Thyroid gland (tissue), 4 donors: ENCODE results near the gene FAM83C. TPM values are rescaled to one million over a fixed set of nuclear protein-coding genes. Genes with fewer than 3 reads are reported as not detected.

ENCODE experiments used
- DNase-seq, 2 donors: peaks; one replicate each; pipeline ENCODE4 v3.0.0-alpha.2; 2019
- H3K27ac ChIP-seq, 3 donors: fragments of 200-600 bp; sonication (generic); 1 replicate in 2 of 3; 2 replicates in 1 of 3; pipeline ENCODE4 v1.5.1; 2016 to 2019; ENCODE audit warnings: mild to moderate bottlenecking in 1 of 3, moderate library complexity in 1 of 3
- H3K27me3 ChIP-seq: fragments of 200-600 bp; sonication (generic); one replicate; pipeline ENCODE4 v1.5.1; 2019
- H3K36me3 ChIP-seq, 2 donors: fragments of 200-600 bp; sonication (generic); one replicate each; pipeline ENCODE4 v1.5.1; 2016 to 2019
- H3K4me1 ChIP-seq, 2 donors: fragments of 200-600 bp; sonication (generic); one replicate each; pipeline ENCODE4 v1.5.1; 2017 to 2019
- H3K4me3 ChIP-seq, 3 donors: fragments of 200-600 bp; sonication (generic); replicated peaks in 1 of 3; 1 replicate in 2 of 3; 2 replicates in 1 of 3; pipeline ENCODE4 v1.5.1; 2016; ENCODE audit warnings: mild to moderate bottlenecking in 1 of 3
- H3K9me3 ChIP-seq: fragments of 200-600 bp; sonication (generic); one replicate; pipeline ENCODE4 v1.5.1; 2017
- POLR2A ChIP-seq, 2 donors: fragments of 450-650 bp; IDR thresholded peaks; one replicate each; pipeline ENCODE4 v1.6.1; 2017; ENCODE audit warnings: antibody characterized with exemption in 2 of 2, mild to moderate bottlenecking in 2 of 2, moderate library complexity in 1 of 2
- WGBS, 2 donors: methylation state at CpG; one replicate each; pipeline ENCODE4 v1.1.5; 2017; 5-methylcytosine and 5-hydroxymethylcytosine counted together
- intact Hi-C: fragments of 100-400 bp; cut with DNase I; formaldehyde crosslinking; loops from one replicate; pipeline ENCODE4 v1.15.1; 2023
- total RNA-seq, 4 donors: library from RNA; depleted of rRNA; stranded (reverse); fragments of >200 nt; gene quantifications; one replicate each; pipeline ENCODE4 v1.2.3, GENCODE V29; 2016
- TF ChIP-seq, protein P1 (sequence below), 6 experiments: fragments of 200-600 bp in 3 of 6; fragments of 450-650 bp in 3 of 6; sonication (generic) in 3 of 6; IDR thresholded peaks; one replicate each; pipeline ENCODE4 v1.5.1; 2016 to 2019; ENCODE audit warnings: antibody characterized with exemption in 6 of 6, mild to moderate bottlenecking in 2 of 6, inconsistent platforms in 1 of 6, moderate library complexity in 1 of 6

FAM83C gene
- total RNA-seq, 4 donors from 2014 or later, result not detected

DNA sequence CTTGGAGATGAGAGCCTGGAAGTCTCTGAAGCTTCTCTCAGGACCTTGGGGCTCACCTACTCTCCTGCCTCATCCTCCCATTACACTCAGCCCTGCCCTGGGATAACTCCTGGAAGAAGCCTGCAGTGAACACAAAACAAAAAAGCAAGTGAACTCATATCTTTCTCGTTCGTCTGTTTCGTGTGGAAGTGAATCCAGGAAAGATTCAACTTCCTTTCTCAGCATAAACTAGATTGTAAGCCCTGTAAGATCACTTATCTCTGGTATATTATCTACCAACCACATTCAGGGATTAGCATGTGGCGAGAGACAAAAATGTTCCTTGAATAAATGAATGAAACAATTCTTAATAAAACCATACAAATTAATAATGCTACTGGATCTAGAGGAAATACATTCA lies 36.5 kb upstream of the FAM83C start:
- Histone ChIP-seq H3K36me3 (no peaks in the 10 kb centered on the region), H3K4me3 (no peak overlapping the region), H3K27me3 (no peaks in the 10 kb centered on the region), H3K9me3 (no peaks in the 10 kb centered on the region), H3K27ac (no peak overlapping the region), H3K4me1 (peaks cover 19 to 20% of the 10 kb centered on the region in 2 donors)
- TF ChIP-seq, protein P1, sequence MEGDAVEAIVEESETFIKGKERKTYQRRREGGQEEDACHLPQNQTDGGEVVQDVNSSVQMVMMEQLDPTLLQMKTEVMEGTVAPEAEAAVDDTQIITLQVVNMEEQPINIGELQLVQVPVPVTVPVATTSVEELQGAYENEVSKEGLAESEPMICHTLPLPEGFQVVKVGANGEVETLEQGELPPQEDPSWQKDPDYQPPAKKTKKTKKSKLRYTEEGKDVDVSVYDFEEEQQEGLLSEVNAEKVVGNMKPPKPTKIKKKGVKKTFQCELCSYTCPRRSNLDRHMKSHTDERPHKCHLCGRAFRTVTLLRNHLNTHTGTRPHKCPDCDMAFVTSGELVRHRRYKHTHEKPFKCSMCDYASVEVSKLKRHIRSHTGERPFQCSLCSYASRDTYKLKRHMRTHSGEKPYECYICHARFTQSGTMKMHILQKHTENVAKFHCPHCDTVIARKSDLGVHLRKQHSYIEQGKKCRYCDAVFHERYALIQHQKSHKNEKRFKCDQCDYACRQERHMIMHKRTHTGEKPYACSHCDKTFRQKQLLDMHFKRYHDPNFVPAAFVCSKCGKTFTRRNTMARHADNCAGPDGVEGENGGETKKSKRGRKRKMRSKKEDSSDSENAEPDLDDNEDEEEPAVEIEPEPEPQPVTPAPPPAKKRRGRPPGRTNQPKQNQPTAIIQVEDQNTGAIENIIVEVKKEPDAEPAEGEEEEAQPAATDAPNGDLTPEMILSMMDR (IDR thresholded peaks at IDR 0.05), result no peak
- TF ChIP-seq POLR2A (IDR thresholded peaks at IDR 0.05), result no peak
- intact Hi-C loops, result no loop called here
- WGBS, 2 donors, result 74 to 90% methylated on average over 4 of the region's 4 CpGs
- no peak for DNase-seq

DNA sequence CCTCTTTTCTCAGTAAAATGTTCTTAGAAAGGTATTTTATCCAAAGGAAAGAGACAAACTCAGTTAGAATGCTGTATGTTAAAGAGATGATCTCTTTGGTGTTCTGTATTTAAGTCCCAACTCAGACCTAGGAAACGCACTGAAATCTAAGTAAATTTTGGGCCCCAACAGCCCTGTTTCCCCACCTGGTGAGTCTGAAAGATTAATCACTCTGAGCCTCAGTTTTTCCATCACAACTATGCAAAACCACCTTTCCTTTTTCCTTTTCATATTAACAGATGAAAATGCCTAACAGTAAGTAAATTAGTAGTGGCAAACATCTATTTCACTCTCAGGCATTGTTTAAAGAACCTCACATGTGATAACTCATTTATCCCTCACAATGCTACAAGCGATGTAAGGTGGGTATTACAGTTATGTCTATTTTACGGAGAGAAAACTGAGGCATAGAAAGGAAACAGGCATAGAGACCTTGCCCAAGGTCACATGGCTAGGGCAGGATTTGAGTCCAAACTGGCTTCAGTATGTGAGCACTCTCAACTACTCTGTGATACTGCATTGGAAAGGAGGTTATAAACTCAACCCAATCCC lies 36.0 kb upstream of the FAM83C start:
- intact Hi-C loops, result no loop called here
- no peak for TF ChIP-seq POLR2A (IDR thresholded peaks at IDR 0.05)
- TF ChIP-seq, protein P1 (IDR thresholded peaks at IDR 0.05), result no peak
- Histone ChIP-seq H3K4me1 (peaks cover 15 to 16% of the 10 kb centered on the region in 2 donors), H3K27me3 (no peaks in the 10 kb centered on the region), H3K9me3 (no peaks in the 10 kb centered on the region), H3K4me3 (no peak overlapping the region), H3K27ac (no peak overlapping the region), H3K36me3 (no peaks in the 10 kb centered on the region)
- DNase-seq, result no peak
- WGBS, 2 donors, result 76 to 94% methylated on average over 3 of the region's 3 CpGs

DNA sequence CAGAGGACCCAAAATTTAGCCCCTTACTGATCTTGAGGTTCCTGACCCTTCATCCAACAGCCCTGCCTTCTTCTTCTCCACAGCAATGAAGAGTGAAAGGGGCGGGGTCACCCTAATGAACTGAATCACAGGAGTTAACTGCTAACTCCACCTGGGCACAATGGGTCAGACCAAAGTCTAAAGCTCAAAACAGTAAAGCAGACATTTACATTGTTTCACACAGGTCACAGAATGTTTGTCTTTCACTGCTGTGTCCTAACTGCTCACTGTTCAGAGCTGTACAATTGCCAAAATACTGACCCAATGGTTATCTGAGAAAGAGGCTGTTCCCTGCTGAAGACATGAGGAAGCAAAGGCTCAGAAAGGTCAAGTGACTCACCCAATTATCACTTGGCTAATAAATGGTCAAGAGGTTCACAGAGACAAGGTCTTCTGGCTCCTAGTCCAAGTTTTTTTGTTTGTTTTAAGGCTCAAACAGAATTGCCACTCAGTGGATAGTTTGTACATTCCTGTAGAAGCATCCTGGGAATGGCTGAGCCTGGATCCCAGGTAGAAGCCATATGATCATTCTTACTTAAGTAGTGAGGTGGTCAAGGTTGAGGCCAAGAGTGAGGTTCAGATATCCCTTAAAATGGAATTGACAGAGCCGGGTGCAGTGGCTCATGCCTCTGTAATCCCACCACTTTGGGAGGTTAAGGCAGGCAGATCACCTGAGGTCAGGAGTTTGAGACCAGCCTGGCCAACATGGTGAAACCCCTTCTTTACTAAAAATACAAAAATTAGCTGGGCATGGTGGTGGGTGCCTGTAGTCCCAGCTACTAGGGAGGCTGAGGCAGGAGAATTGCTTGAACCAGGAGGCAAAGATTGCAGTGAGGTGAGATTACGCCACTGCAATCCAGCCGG lies 35.1 kb upstream of the FAM83C start:
- intact Hi-C loops, result no loop called here
- Histone ChIP-seq H3K4me3 (no peak overlapping the region), H3K27me3 (no peaks in the 10 kb centered on the region), H3K36me3 (no peaks in the 10 kb centered on the region), H3K4me1 (peaks cover 15% of the 10 kb centered on the region in 2 donors), H3K9me3 (no peaks in the 10 kb centered on the region), H3K27ac (peak overlapping the region in 2 of 3 donors; percentile 40 to 52)
- 93 to 99% methylated on average over 4 of the region's 4 CpGs for WGBS, 2 donors
- TF ChIP-seq, protein P1 (IDR thresholded peaks at IDR 0.05), result no peak
- TF ChIP-seq POLR2A (IDR thresholded peaks at IDR 0.05), result no peak
- DNase-seq, result no peak

DNA sequence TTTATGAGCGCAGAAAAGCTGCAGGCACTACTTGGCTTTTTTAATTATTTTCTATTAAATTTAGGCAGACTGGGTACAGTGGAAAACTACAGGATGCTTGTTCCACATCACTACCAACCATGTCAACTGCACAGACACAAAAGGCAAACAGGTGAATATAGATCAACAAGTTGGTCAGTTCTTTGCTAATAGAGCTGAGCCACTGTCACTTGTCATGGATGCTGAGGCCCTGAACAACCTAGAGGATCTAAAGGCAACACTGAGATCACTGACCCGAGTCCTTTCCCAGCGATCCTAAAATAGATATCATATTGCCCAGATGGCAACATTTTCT lies 34.5 kb upstream of the FAM83C start:
- H3K4me3 ChIP-seq, result no peak overlapping the region
- 62 to 73% methylated on average over 3 of the region's 3 CpGs for WGBS, 2 donors
- intact Hi-C loops, result no loop called here
- H3K27ac ChIP-seq, result peak overlapping the region in 2 of 3 donors; percentile 40 to 52
- DNase-seq, result no peak
- H3K4me1 ChIP-seq, result peaks cover 15% of the 10 kb centered on the region in 2 donors
- no peak for TF ChIP-seq POLR2A (IDR thresholded peaks at IDR 0.05)
- TF ChIP-seq, protein P1 (IDR thresholded peaks at IDR 0.05), result no peak
- H3K27me3 ChIP-seq, result no peaks in the 10 kb centered on the region
- no peaks in the 10 kb centered on the region for H3K36me3 ChIP-seq
- H3K9me3 ChIP-seq, result no peaks in the 10 kb centered on the region
